GM19025 (cell line): ENCODE measurements around the gene UBA6.

Experiments used
- ATAC-seq: cut with Tn5 transposase; IDR thresholded peaks from one replicate; pipeline ENCODE4 v1.9.1; 2021; ENCODE audit warnings: mild to moderate bottlenecking, low read depth, moderate library complexity; ENCODE audit not compliant: unreplicated experiment

Gene UBA6

GRCh38 chr4:67587156-67587555, 113.8 kb downstream of the UBA6 start:
- ATAC-seq: no peak

- no peak for ATAC-seq
Observed at GRCh38 chr4:67584496-67584895, 116.5 kb downstream of the UBA6 start.

GRCh38 chr4:67581913-67582312, 119.0 kb downstream of the UBA6 start:
- no peak for ATAC-seq

DNA sequence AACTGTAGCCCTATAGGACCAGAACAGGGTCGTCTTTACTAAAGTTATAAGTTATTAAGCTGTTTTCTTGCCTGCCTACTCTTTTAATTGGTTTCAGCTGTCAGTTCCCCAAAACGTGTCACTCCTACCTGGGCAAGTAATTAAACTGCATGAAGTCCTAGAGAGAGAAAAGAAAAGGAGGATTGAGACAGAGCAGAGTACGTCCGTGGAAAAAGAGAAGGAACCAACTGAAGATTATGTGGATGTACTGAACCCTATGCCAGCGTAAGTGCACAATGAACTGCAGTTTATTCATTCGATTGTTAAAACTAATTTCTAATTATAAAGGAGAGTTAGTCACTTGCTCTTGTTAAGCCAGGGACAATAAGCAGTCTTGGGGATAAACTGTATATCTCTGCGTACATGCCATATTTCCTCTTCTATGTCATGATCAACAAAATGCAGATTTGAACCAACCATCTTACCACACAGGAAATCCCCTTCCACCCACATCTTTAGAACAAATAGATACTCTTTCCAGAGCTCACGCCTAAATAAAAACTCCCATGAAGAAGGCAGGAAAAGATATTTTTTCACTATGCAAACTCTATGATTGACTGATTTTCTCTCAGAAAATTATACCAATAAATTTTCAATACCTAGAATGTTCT, 119.6 kb downstream of the UBA6 start:
- peak; percentile 58 for ATAC-seq

- ATAC-seq: peak; percentile 29
Observed at GRCh38 chr4:67580577-67580976, 120.4 kb downstream of the UBA6 start.

GRCh38 chr4:67576538-67576937, 124.4 kb downstream of the UBA6 start:
- ATAC-seq: no peak

DNA sequence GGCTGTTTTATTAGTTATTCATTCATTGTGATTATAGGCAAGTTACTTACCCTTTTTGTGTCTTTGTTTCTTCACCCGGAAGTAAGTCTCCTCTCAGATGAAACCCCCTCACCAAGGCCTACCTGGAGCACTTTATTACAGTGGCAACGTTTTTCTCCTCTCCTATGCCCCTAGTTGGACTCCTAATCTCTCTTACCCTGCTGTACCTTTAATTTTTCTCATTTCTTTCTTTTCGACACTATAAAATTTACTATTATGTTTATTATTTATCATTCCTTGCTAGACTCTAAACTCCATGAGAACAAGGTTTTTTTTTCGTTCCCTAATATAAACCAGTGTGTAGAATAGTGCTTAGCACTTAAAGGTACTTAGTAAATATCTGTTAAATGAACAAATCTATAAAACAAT, 124.9 kb downstream of the UBA6 start:
- no peak for ATAC-seq

GRCh38 chr4:67575232-67576058, 125.5 kb downstream of the UBA6 start:
- ATAC-seq: peak; percentile 91

GRCh38 chr4:67573193-67573592, 127.8 kb downstream of the UBA6 start:
- no peak for ATAC-seq

DNA sequence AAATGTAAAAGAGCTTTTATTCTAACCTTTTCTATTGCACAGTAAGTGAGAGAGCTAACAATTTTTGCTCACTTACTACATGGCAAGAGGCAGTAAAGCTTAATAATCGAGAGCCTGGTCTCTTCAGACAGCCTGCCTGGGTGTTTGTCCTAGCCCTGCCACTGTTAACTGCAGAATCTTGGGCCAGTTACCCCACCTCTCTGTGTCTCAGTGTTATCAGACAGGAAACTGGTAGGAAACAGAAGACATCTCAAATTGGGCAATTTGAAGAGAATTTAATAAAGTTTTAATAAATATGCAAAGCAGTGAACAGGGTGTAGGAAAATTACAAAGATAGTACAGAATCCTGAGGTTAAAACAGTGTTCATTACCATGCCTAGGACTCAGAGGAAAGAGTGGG, 129.0 kb downstream of the UBA6 start:
- ATAC-seq: no peak

GRCh38 chr4:67570537-67570936, 130.4 kb downstream of the UBA6 start:
- ATAC-seq: no peak

DNA sequence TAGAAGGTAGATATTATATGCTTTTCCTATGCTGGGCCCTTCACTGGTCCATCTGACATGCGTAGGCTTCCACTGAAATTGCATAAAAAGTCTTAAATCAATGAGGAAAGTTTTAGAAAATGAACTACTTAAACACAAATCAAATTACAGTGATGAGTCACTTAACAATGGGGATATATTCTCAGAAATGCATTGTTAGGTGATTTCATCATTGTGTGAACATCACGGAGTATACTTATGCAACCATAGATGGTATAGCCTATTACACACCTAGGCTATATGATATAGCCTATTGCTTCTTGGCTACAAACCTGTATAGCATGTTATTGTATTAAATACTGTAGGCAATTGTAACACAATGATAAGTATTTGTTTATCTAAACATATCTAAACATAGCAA, 132.1 kb downstream of the UBA6 start:
- no peak for ATAC-seq

DNA sequence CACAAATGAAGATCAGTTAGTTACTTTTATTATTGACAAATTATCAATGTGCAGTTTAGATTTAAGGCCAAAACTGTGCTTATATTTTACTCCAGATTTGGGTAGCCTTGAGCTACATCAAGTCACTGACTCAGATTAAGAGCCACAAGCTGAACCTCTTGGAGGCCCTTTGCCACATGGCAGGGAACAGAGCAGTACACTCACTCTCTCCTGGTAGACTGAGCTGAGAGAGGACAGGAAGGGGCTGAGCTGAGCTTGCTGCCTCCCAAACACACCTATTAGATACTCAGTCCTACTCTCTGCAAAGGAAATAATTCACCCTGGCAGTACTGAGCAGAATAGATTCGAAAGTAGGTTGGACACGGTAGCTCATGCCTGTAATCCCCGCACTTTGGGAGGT, 134.6 kb downstream of the UBA6 start:
- no peak for ATAC-seq

DNA sequence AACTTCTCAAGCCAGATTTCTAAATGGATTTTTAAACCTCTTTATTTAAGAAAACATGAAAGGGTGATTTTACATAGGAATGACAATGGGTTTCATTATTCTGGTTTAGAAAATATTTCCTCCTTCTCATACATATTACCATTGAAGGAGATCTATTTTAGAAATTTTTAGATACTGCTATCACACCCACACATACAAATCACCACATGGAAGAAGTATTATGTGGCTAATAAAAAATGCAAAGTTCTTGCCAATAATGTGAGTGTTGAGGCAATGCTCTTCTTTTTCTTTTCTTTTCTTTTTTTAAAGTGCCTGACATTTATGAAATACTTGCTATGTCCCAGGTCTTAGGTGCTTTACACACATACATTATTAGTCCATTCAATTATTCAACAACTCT, 135.7 kb downstream of the UBA6 start:
- no peak for ATAC-seq
